SJSA1 (cell line): ENCODE results near the gene ENPP7. TPM values are rescaled to one million over a fixed set of nuclear protein-coding genes. Genes with fewer than 3 reads are reported as not detected.
A peak's percentile ranks its signal among the peaks of the same experiment; 100 is the strongest.

Source experiments
- DNase-seq, 2 experiments: peaks; one replicate each; pipeline ENCODE4 v3.0.0-alpha.2; 2015 to 2020; ENCODE audit warnings: low spot score in 2 of 2, low read depth in 1 of 2
- H3K27ac ChIP-seq: fragments of 250-450 bp; sonication (Bioruptor Pico); 2 replicates; pipeline ENCODE4 v1.5.1; 2020; ENCODE audit warnings: mild to moderate bottlenecking, moderate library complexity
- H3K27me3 ChIP-seq: fragments of 250-450 bp; sonication (Bioruptor Pico); replicated peaks from 2 replicates; pipeline ENCODE4 v1.5.1; 2020; ENCODE audit warnings: mild to moderate bottlenecking, moderate library complexity
- H3K36me3 ChIP-seq: fragments of 250-450 bp; sonication (Bioruptor Pico); 2 replicates; pipeline ENCODE4 v1.5.1; 2020; ENCODE audit warnings: mild to moderate bottlenecking
- H3K4me1 ChIP-seq: fragments of 250-450 bp; sonication (Bioruptor Pico); replicated peaks from 2 replicates; pipeline ENCODE4 v1.6.1; 2021; ENCODE audit warnings: mild to moderate bottlenecking
- H3K4me3 ChIP-seq: fragments of 250-450 bp; sonication (Bioruptor Pico); 2 replicates; pipeline ENCODE4 v1.5.1; 2020; ENCODE audit warnings: mild to moderate bottlenecking
- H3K9me3 ChIP-seq: fragments of 250-450 bp; sonication (Bioruptor Pico); replicated peaks from 2 replicates; pipeline ENCODE4 v1.5.1; 2020; ENCODE audit warnings: mild to moderate bottlenecking
- total RNA-seq: library from RNA; depleted of rRNA; stranded (reverse); fragments of >200 nt; shearing (Covaris generic); gene quantifications from 2 replicates; pipeline ENCODE4 v1.2.3, GENCODE V29; 2014

The ENPP7 gene
- total RNA-seq, 1 experiment from 2014 or later, result not detected

DNA sequence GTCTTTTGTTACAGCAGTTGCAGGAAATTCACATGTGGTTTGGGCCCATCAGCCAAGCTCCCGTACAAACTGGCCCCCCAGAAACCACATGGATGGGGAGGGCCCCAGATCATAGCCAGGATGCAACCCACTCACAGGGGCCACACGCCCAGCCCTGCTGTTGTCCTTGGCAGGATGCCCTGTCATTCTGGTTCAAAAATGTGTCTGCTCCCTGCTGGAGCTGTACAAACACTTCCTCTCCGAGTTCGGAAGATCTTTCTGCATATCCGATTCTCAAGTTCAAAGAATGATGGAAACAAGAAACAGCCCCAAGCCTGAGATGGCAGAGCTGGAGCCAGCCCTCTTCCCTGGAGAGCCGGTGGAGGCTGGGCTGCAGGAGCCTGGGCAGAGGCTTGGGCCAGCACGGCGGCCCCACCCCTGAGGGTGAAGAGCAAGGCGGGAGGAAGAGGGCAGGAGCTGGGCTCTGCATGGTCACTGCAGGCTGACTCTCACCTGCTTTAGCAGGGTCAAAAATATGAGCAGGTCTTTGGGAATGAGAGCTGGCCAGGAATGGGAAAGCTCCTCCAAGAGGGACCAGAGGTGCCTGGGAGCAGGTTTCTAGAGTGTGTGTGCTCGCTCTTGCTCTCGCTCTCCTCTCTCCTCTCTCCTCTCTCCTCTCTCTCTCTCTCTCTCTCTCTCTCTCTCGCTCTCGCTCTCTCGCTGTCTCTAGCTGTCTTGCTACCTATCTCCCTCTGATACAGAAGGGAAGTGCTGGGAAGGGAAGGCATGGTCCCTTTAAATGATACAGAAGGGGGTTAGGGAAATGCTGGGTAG, 34.7 kb upstream of the ENPP7 start:
- Histone ChIP-seq H3K27ac (no peak overlapping the region), H3K4me3 (no peak overlapping the region), H3K9me3 (no peaks in the 10 kb centered on the region), H3K27me3 (peaks cover 73% of the 10 kb centered on the region), H3K36me3 (no peaks in the 10 kb centered on the region), H3K4me1 (no peaks in the 10 kb centered on the region)
- peak in 1 of 2 experiments; percentile 20 for DNase-seq

DNA sequence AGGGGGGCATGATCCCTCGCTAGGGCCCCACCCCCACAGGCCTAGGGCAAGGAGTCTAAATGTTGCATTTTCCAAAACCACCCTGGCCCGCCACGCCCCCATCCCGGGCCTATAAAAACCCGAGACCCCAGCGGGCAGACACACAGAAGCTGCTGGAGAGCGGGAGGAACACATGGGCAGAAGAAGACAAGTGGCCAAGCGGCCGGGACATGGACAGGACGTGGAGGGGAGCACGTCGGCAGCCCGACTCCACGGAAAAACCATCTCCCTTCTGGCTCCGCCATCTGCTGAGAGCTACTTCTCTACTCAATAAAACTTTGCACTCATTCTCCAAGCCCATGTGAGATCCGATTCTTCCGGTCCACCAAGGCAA, 34.1 kb upstream of the ENPP7 start:
- no peaks in the 10 kb centered on the region for H3K9me3 ChIP-seq
- peaks cover 69% of the 10 kb centered on the region for H3K27me3 ChIP-seq
- no peak overlapping the region for H3K4me3 ChIP-seq
- H3K4me1 ChIP-seq, result no peaks in the 10 kb centered on the region
- no peaks in the 10 kb centered on the region for H3K36me3 ChIP-seq
- no peak for DNase-seq
- no peak overlapping the region for H3K27ac ChIP-seq

DNA sequence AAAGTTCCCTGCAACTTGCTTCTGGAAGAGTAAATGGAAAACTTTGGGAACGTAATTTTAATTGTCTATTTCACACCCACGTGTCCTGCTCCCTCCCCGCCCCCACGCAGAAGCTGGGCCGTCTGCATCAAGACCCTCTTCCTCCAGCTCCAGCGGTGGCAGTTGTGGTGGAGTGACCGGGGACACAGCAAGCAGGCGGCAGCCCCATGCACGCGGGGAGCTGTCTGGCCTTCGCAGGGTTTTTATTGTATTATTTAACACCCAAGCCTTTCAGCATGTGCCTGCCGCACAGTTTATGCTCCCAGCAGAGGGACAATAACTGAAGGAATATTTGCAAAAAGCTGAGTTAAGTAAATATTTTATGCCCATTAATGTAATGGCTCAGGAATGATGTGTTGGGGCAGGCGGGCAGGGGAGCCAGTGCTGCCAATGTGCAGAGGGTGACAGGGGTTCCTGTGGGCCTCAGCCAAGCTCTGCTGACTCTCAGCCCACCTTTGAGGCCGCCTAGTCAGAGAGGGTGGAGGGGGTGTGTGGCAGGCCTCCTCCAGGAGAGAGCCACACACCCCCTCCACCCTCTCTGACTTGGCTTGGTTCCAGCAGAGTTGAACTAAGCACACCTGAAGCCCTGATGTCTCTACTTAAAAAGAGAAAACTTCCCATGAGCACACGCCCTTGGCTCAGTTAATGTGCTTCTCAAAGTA, 32.4 kb upstream of the ENPP7 start:
- peaks cover 59% of the 10 kb centered on the region for H3K27me3 ChIP-seq
- no peak for DNase-seq
- no peaks in the 10 kb centered on the region for H3K36me3 ChIP-seq
- no peak overlapping the region for H3K4me3 ChIP-seq
- no peak overlapping the region for H3K27ac ChIP-seq
- no peaks in the 10 kb centered on the region for H3K9me3 ChIP-seq
- no peaks in the 10 kb centered on the region for H3K4me1 ChIP-seq

DNA sequence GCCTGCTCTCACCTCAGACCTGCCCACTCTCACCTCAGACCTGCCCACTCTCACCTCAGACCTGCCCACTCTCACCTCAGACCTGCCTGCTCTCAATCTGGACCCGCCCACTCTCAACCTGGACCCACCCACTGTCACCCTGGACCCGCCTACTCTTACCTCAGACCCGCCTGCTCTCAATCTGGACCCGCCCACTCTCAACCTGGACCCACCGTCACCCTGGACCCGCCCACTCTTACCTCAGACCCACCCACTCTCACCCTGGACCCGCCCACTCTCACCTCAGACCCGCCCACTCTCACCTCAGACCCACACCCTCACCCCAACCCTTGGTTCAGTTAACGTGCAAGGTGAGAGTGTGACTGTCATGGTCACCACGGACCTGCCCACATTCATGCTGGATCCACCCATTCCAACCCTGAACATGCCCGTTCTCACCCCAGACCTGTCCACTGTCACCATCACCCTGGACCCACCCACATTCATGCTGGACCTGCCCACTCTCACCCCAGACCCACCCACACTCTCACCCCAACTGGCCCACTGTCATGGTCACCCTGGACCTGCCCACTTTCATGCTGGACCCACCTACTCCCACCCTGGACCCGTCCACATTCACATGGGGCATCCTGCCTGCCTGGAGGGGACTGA, 31.2 kb upstream of the ENPP7 start:
- Histone ChIP-seq H3K27ac (no peak overlapping the region), H3K9me3 (no peaks in the 10 kb centered on the region), H3K4me3 (no peak overlapping the region), H3K4me1 (no peaks in the 10 kb centered on the region), H3K27me3 (peaks cover 58% of the 10 kb centered on the region), H3K36me3 (no peaks in the 10 kb centered on the region)
- DNase-seq, result no peak

DNA sequence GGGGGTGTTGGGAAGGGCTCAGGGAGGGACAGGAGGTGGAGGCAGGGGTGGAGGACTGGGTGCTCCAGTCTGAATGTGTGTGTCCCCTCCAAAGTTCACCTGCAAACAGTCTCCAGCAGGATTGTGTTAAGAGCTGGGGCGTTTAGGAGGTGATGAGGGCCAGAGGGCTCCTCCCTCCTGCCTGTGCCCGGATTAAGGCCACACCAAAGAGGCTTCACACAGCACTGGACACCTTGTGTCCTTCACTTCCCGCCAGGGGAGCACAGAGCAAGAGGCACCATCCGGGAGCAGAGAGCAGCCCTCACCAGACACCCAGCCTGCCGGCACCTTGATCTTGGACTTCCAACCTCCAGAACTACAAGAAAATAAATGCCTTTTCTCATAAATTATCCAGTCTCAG, 30.2 kb upstream of the ENPP7 start:
- Histone ChIP-seq H3K4me1 (no peaks in the 10 kb centered on the region), H3K27me3 (peaks cover 55% of the 10 kb centered on the region), H3K27ac (no peak overlapping the region), H3K9me3 (no peaks in the 10 kb centered on the region), H3K4me3 (no peak overlapping the region), H3K36me3 (no peaks in the 10 kb centered on the region)
- no peak for DNase-seq

DNA sequence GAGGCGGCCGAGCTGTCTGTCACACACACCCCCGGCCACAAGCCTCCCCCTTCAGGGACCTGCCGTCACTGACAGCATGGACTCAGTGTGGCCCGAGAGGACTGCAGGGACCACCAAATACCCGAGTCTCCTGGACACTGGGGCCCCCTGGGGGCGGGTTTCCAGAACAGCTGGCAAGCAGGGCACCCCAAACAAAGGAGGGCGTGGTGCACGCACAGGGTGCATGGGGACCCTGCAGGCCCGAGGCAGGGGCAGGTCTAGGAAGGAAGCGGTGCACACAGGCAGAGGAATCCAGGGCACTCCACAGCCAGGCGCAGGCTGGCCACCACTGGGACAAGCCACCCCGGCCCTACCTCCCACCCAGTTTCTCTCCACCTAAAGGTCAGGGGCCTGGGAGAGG, 28.7 kb upstream of the ENPP7 start:
- Histone ChIP-seq H3K9me3 (no peaks in the 10 kb centered on the region), H3K27ac (no peak overlapping the region), H3K4me1 (no peaks in the 10 kb centered on the region), H3K36me3 (no peaks in the 10 kb centered on the region), H3K4me3 (no peak overlapping the region), H3K27me3 (peaks cover 40% of the 10 kb centered on the region)
- peak in 1 of 2 experiments; percentile 51 for DNase-seq

DNA sequence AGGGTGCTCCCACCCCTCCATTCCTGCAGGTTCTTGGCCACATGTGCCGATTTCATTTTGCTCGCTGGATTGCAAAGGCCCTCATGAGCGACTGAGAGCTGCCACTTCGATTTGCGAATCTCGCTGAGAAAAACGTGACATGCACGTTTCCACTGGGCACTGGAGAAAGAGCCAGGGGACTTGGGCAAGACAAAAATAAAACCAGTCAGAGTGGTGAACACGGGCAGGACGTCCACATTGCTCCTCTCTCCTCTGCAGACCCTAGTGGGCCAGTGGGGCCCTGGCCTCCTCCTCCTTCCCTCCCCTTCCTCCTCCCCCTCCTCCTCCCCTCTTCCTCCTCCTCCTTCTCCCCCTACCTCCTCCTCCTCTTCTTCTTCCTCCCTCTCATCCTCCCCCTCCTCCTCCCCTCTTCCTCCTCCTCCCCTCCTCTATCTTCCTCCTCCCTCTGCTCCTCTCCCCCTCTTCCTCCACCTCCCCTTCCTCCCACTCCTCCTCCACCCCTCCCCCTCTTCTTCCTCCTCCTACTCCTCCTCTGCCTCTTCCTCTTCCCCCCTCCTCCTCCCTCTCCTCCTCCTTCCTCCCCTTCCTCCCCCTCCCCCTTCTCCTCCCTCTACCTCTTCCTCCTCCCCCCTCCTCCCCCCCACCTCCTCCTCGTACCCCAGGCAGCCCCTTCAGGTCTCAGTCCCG, 28.1 kb upstream of the ENPP7 start:
- H3K36me3 ChIP-seq, result no peaks in the 10 kb centered on the region
- no peak overlapping the region for H3K4me3 ChIP-seq
- H3K9me3 ChIP-seq, result no peaks in the 10 kb centered on the region
- DNase-seq, result no peak
- no peaks in the 10 kb centered on the region for H3K4me1 ChIP-seq
- no peak overlapping the region for H3K27ac ChIP-seq
- H3K27me3 ChIP-seq, result peaks cover 34% of the 10 kb centered on the region

DNA sequence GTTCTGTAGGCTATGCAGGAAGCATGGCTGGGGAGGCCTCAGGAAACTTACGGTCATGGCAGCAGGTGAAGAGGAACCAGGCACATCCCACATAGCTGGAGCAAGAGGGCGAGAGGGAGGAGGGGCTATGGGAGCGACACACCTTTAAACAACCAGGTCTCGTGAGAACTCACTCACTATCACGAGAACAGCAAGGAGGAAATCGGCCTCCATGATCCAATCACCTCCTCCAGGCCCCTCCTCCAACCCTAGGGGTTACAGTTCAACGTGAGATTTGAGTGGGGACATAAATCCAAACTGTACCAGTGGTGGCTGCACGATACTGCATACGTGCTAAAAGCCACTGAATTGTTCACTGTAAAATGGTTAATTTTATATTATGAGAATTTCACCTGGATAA, 26.1 kb upstream of the ENPP7 start:
- Histone ChIP-seq H3K36me3 (no peaks in the 10 kb centered on the region), H3K9me3 (no peaks in the 10 kb centered on the region), H3K4me3 (no peak overlapping the region)

DNA sequence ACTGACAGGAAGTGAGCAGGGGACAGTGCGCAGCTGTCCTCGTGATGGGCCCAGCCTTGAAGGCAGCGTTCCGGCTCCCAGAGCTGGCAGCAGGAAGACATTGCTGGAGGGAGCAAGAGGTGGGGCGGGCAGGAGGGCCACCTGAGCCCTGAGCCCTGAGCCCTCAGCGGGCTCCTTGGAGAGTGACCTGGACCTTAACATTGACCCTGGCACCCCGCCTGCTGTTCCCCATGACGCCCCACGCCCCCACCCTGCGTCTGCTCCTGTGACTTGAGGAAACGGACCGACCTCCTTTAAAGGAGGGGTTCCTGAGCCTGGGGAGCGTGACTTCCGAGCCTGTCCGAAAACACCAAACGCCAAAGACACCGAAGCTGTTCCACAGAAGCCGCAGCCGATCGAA, 25.1 kb upstream of the ENPP7 start:
- no peak overlapping the region for H3K27ac ChIP-seq
- H3K27me3 ChIP-seq, result peaks cover 26% of the 10 kb centered on the region
- peak in 1 of 2 experiments; percentile 47 for DNase-seq

More for the DNA sequence above, 26.1 kb upstream of the ENPP7 start:
- Histone ChIP-seq H3K27me3 (peaks cover 30% of the 10 kb centered on the region), H3K4me1 (no peaks in the 10 kb centered on the region), H3K27ac (no peak overlapping the region)
- DNase-seq, result no peak

DNA sequence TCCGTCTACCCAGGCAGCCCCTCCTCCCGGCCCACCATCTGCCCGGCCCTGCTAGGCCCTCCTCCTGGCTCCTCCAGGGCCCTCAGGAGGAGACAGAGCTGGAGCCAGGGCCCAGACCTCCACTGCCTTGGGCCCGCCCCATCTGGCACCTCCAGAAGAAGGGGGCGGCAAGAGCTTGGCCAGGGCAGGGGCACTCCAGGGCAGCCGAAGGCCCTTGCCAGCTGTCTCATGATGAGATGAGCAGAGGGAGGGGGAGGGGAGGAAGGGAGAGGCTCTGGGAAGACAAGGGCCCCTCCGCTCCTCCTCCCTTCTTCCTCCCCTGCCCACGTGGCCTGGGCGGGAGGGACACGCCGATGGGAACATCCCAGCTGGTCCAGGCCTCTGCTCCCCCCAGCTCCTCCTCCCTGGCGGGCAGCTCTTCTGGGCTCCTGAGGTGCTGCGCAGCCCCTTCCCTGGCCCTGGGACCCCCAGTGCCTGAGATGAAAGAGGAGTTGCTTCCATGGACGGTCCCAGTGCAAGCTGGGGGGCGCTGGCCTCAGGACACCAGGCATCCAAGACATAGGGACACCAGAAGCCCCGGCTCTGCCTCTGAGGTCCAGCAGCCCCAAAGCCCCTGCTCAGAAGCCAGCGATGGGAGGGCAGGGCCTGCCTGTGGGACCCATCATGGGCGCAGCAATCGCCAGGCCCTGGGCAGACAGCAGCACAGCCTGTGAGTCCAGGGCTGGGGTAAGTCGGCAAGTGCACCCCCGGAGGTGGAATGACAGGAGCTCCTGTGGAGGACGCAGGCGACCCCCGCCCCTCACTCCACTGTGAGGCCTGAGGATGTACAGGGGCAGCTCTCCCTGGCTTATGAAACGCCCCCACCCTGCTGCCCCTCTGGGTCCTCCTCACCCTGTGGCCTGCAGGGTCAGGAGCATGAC, 23.6 kb upstream of the ENPP7 start:
- Histone ChIP-seq H3K9me3 (no peaks in the 10 kb centered on the region), H3K27ac (no peak overlapping the region), H3K27me3 (peaks cover 25% of the 10 kb centered on the region), H3K36me3 (no peaks in the 10 kb centered on the region), H3K4me3 (no peak overlapping the region), H3K4me1 (no peaks in the 10 kb centered on the region)
- DNase-seq, result peak in 1 of 2 experiments; percentile 49

More for the DNA sequence above, 25.1 kb upstream of the ENPP7 start:
- no peaks in the 10 kb centered on the region for H3K9me3 ChIP-seq
- no peaks in the 10 kb centered on the region for H3K36me3 ChIP-seq
- H3K4me3 ChIP-seq, result no peak overlapping the region
- H3K4me1 ChIP-seq, result no peaks in the 10 kb centered on the region

DNA sequence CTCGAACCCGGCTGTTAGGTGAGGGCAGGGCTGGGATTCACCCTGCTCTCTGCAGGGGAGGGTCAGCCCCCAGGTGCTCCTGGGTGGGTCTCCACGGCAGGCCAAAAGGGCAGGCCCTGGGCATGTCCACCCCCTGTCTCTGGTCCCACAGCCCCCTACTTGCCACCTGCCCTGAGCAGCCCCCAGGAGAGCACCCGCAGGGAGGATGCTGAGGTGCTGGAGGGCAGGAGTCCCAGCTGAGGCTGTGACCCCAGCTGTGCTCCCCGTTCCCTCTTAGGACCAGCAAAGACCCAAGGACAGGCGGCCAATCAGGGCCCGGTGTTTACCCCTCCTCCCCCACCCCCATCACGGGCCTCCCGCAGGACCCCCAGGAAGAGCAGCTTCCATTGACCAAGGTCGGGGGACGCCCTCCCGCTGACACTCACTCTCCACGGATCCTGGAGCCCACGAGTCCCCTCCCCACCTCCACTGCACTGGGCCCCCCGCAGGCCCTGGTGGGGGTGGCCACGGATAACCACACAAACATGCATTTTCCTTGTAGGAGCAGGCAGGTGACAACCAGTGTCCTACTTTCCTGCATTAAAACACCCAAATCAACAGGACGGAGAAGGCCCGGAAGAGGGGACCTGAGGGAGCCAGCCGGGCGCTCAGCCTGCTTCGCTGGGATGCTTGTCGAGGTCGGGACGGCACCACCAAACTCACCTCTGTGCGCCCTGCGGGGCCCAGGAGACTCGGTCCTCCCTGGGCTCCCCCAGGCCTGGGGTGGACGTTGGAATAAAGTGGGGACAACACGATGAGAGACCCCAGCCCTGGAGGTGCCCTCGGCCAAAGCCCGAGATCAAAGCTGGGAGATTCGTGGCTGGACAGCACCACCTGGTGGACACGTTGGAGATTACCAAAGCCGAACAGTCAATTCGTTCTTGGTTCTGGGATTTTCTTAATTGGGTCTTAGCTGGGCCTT, 22.5 kb upstream of the ENPP7 start:
- DNase-seq, result peak; percentile 60 to 68
- Histone ChIP-seq H3K9me3 (no peaks in the 10 kb centered on the region), H3K27me3 (peaks cover 26% of the 10 kb centered on the region), H3K36me3 (no peaks in the 10 kb centered on the region), H3K27ac (no peak overlapping the region), H3K4me1 (no peaks in the 10 kb centered on the region), H3K4me3 (no peak overlapping the region)

DNA sequence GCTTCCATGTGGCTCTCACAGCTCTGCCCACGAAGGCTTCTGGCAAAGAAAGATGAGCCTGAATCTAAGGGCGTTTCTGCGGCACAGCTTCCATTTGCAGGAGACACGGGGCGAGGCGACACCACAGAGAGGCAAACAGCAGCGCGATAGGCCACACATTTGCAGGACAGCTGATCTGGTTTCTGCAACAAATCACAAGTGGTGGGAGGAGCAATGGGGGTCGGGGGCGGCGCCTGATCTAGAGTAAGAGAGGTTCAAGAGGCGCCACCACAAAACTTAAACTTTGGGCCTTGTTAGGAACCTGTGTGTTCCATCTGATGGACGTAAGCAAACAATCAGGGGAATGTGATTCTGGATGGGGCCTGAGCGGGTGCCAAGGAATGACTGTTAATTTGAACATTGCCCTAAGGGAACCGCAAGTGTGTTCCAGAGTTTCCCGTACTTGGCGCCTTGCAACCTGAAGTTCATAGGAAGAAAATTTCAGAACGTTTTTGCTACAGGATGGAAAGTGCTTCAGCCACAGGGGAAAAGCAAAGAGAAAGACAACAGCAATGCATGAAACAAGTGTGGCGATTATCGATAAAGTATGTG, 18.9 kb upstream of the ENPP7 start:
- peaks cover 25% of the 10 kb centered on the region for H3K27me3 ChIP-seq
- no peak overlapping the region for H3K27ac ChIP-seq
- no peak for DNase-seq
- H3K4me1 ChIP-seq, result no peaks in the 10 kb centered on the region
- no peaks in the 10 kb centered on the region for H3K36me3 ChIP-seq
- H3K4me3 ChIP-seq, result no peak overlapping the region
- H3K9me3 ChIP-seq, result no peaks in the 10 kb centered on the region
